DND-41 (cell line): Measurements from ENCODE around the gene PI4KA.
"Not testable (repeated sequence)": the region's sequence is repeated elsewhere in the genome, so short reads cannot be mapped to it uniquely, and the experiment has no call there.

Experiments used
- ATAC-seq: fragments of 200-7000 bp; cut with Tn5 transposase; 3 replicates; pipeline ENCODE4 v1.9.1; 2021; ENCODE audit warnings: low read depth; ENCODE audit not compliant: insufficient read depth
- DNase-seq: peaks from one replicate; pipeline ENCODE4 v3.0.0-alpha.2; 2020
- H2AFZ ChIP-seq: 2 replicates; pipeline ENCODE4 v1.6.0; 2012; ENCODE audit warnings: low read depth, low read length
- H3K27ac ChIP-seq: 2 replicates; pipeline ENCODE4 v1.5.1; 2012; ENCODE audit warnings: low read length, inconsistent platforms
- H3K27me3 ChIP-seq: fragments of 200-600 bp; sonication (generic); 2 replicates; pipeline ENCODE4 v1.6.0; 2012; ENCODE audit warnings: low read length, mild to moderate bottlenecking, inconsistent platforms; ENCODE audit not compliant: insufficient read depth, poor library complexity
- H3K36me3 ChIP-seq: 2 replicates; pipeline ENCODE4 v1.5.1; 2012; ENCODE audit warnings: low read length, inconsistent platforms; ENCODE audit not compliant: insufficient read depth
- H3K4me1 ChIP-seq: 2 replicates; pipeline ENCODE4 v1.5.1; 2012; ENCODE audit warnings: mild to moderate bottlenecking, low read length; ENCODE audit not compliant: insufficient read depth
- H3K4me2 ChIP-seq: 2 replicates; pipeline ENCODE4 v1.6.0; 2012; ENCODE audit warnings: mild to moderate bottlenecking, moderate library complexity, low read length, inconsistent platforms; ENCODE audit not compliant: insufficient read depth
- H3K4me3 ChIP-seq, 2 experiments: fragments of 200-600 bp in 1 of 2; shearing (Covaris generic) in 1 of 2; 2 replicates each; pipeline ENCODE4 v1.5.1; 2012 to 2016; ENCODE audit warnings: inconsistent platforms in 2 of 2, low read length in 2 of 2, mild to moderate bottlenecking in 2 of 2, low read depth in 1 of 2, moderate library complexity in 1 of 2
- H3K79me2 ChIP-seq: 2 replicates; pipeline ENCODE4 v1.6.0; 2012; ENCODE audit warnings: low read length, inconsistent platforms; ENCODE audit not compliant: insufficient read depth
- H3K9ac ChIP-seq: 2 replicates; pipeline ENCODE4 v1.6.0; 2012; ENCODE audit warnings: low read depth, mild to moderate bottlenecking, inconsistent platforms, low read length, moderate library complexity
- H3K9me3 ChIP-seq: 2 replicates; pipeline ENCODE4 v1.5.1; 2012; ENCODE audit warnings: low read length, moderate library complexity, mild to moderate bottlenecking, inconsistent platforms; ENCODE audit not compliant: insufficient read depth, severe bottlenecking
- H4K20me1 ChIP-seq: 2 replicates; pipeline ENCODE4 v1.6.0; 2012; ENCODE audit warnings: low read length; ENCODE audit not compliant: insufficient read depth
- CTCF ChIP-seq: IDR thresholded peaks from 2 replicates; pipeline ENCODE4 v1.5.1; 2012; ENCODE audit warnings: borderline replicate concordance, low read length, moderate library complexity, mild to moderate bottlenecking; ENCODE audit not compliant: poor library complexity, severe bottlenecking; ENCODE audit errors: extremely low read depth
- EZH2 ChIP-seq: IDR thresholded peaks from 3 replicates; pipeline ENCODE4 v1.6.1; 2012; ENCODE audit warnings: borderline replicate concordance, low read depth, mild to moderate bottlenecking, moderate library complexity, low read length, inconsistent platforms; ENCODE audit not compliant: severe bottlenecking

The PI4KA gene

GRCh38 chr22:20724676-20725454 is 133.7 kb downstream of the PI4KA start:
- Histone ChIP-seq H3K27ac (no peak overlapping the region), H3K4me1 (no peaks in the 10 kb centered on the region), H2AFZ (no peak overlapping the region), H4K20me1 (peaks cover 4% of the 10 kb centered on the region; the same call in 1 of the 2 replicates), H3K27me3 (no peaks in the 10 kb centered on the region), H3K4me3 (no peak overlapping the region), H3K36me3 (peaks cover 58% of the 10 kb centered on the region), H3K4me2 (no peak overlapping the region), H3K9me3 (no peaks in the 10 kb centered on the region), H3K9ac (no peak overlapping the region), H3K79me2 (no peaks in the 10 kb centered on the region)
- no peak for ATAC-seq
- TF ChIP-seq EZH2 (no peak), CTCF (no peak)
- DNase-seq: no peak

GRCh38 chr22:20721409-20722218 is 137.0 kb downstream of the PI4KA start:
- ATAC-seq: no peak
- no peaks in the 10 kb centered on the region for H3K4me1 ChIP-seq
- no peak overlapping the region for H3K4me3 ChIP-seq
- H3K9me3 ChIP-seq: no peaks in the 10 kb centered on the region
- no peak overlapping the region for H3K9ac ChIP-seq
- no peaks in the 10 kb centered on the region for H4K20me1 ChIP-seq
- H3K36me3 ChIP-seq: peaks cover 33% of the 10 kb centered on the region
- no peaks in the 10 kb centered on the region for H3K79me2 ChIP-seq
- H3K27ac ChIP-seq: no peak overlapping the region
- TF ChIP-seq EZH2 (no peak), CTCF (no peak)
- H2AFZ ChIP-seq: no peak overlapping the region
- no peak overlapping the region for H3K4me2 ChIP-seq
- no peak for DNase-seq
- no peaks in the 10 kb centered on the region for H3K27me3 ChIP-seq

GRCh38 chr22:20720692-20721408 is 137.8 kb downstream of the PI4KA start:
- H3K4me2 ChIP-seq: no peak overlapping the region
- no peaks in the 10 kb centered on the region for H4K20me1 ChIP-seq
- no peaks in the 10 kb centered on the region for H3K27me3 ChIP-seq
- no peak overlapping the region for H3K9ac ChIP-seq
- H3K36me3 ChIP-seq: peaks cover 27% of the 10 kb centered on the region
- TF ChIP-seq CTCF: no peak
- no peak for TF ChIP-seq EZH2
- ATAC-seq (no peak), DNase-seq (no peak)
- H2AFZ ChIP-seq: no peak overlapping the region
- H3K4me3 ChIP-seq: no peak overlapping the region
- no peaks in the 10 kb centered on the region for H3K4me1 ChIP-seq
- H3K9me3 ChIP-seq: no peaks in the 10 kb centered on the region
- H3K79me2 ChIP-seq: no peaks in the 10 kb centered on the region
- H3K27ac ChIP-seq: no peak overlapping the region

GRCh38 chr22:20718727-20719126 is 139.9 kb downstream of the PI4KA start:
- H2AFZ ChIP-seq, H3K27ac ChIP-seq, H3K27me3 ChIP-seq, H3K4me1 ChIP-seq, DNase-seq, ATAC-seq, H3K4me3 ChIP-seq, H3K9ac ChIP-seq, H3K4me2 ChIP-seq, H3K9me3 ChIP-seq, H4K20me1 ChIP-seq, H3K79me2 ChIP-seq: not testable (repeated sequence)
- H3K36me3 ChIP-seq: peaks cover 22% of the 10 kb centered on the region

- ATAC-seq, H3K27ac ChIP-seq, DNase-seq, H3K79me2 ChIP-seq, H3K4me3 ChIP-seq, H3K27me3 ChIP-seq, H4K20me1 ChIP-seq, H3K9me3 ChIP-seq, H3K4me2 ChIP-seq, H2AFZ ChIP-seq, H3K4me1 ChIP-seq, H3K9ac ChIP-seq: not testable (repeated sequence)
- peaks cover 24% of the 10 kb centered on the region for H3K36me3 ChIP-seq
Measured at GRCh38 chr22:20717981-20718380, 140.6 kb downstream of the PI4KA start.
